ENCODE results near the gene KPTN.
A peak's percentile ranks its signal among the peaks of the same experiment; 100 is the strongest.

The KPTN gene

DNA sequence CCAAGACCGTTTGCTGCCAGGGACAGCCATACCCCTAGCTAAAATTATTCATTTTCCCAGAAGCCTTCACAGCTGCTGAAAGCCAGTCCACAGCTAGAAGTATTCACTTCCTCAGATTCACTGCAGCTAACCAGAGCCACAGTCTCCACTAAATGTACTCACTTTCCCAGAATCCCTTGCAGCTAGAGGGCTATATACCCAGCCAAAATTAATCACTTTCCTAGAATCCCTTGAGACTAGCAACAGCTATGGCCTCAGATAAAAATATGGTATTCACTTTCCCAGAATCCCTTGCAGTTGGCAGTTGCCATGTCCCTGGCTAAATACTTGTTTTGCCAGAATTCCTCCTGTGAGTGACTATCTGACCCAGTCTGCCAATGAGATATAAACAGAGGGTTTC, 50.9 kb downstream of the KPTN start:
- H3K36me3 ChIP-seq (replicated peaks), result no peaks in the 10 kb centered on the region
- in situ Hi-C loops (cut with HindIII; ENCODE audit: low pct_ligation_motif_present, low sequenced_read_pairs), result no loop called here
- no peak overlapping the region for H3K27ac ChIP-seq
- no peak overlapping the region for H3K4me3 ChIP-seq (ENCODE audit: low read depth, low read length)
- H3K27me3 ChIP-seq (replicated peaks), result no peaks in the 10 kb centered on the region
- DNase-seq, result no peak
- TF ChIP-seq, protein P1, sequence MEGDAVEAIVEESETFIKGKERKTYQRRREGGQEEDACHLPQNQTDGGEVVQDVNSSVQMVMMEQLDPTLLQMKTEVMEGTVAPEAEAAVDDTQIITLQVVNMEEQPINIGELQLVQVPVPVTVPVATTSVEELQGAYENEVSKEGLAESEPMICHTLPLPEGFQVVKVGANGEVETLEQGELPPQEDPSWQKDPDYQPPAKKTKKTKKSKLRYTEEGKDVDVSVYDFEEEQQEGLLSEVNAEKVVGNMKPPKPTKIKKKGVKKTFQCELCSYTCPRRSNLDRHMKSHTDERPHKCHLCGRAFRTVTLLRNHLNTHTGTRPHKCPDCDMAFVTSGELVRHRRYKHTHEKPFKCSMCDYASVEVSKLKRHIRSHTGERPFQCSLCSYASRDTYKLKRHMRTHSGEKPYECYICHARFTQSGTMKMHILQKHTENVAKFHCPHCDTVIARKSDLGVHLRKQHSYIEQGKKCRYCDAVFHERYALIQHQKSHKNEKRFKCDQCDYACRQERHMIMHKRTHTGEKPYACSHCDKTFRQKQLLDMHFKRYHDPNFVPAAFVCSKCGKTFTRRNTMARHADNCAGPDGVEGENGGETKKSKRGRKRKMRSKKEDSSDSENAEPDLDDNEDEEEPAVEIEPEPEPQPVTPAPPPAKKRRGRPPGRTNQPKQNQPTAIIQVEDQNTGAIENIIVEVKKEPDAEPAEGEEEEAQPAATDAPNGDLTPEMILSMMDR (IDR thresholded peaks at IDR 0.05; ENCODE audit: low read depth, low read length, missing control alignments), result no peak

DNA sequence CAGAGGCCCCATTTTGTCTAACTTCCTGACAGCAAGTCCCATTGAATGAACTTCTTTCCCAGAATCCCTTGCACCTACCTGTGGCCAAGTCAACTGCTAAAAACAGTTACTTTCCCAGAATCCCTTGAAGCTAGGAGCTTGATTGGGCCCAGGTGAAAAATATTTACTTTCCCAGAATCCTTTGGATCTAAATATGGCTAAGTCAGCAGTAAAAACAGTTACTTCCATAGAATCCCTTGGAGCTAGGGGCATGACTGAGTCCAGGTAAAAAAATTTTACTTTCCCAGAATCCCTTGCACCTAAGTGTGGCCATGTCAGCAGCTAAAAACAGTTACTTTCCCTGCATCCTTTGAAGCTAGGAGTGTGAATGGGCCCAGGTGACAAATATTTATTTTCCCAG, 51.5 kb downstream of the KPTN start:
- Histone ChIP-seq H3K36me3 (replicated peaks) (no peaks in the 10 kb centered on the region), H3K27ac (no peak overlapping the region), H3K4me3 (ENCODE audit: low read depth, low read length) (no peak overlapping the region), H3K27me3 (replicated peaks) (no peaks in the 10 kb centered on the region)
- DNase-seq, result no peak
- in situ Hi-C loops (cut with HindIII; ENCODE audit: low pct_ligation_motif_present, low sequenced_read_pairs), result no loop called here
- TF ChIP-seq, protein P1 (IDR thresholded peaks at IDR 0.05; ENCODE audit: low read depth, low read length, missing control alignments), result no peak

DNA sequence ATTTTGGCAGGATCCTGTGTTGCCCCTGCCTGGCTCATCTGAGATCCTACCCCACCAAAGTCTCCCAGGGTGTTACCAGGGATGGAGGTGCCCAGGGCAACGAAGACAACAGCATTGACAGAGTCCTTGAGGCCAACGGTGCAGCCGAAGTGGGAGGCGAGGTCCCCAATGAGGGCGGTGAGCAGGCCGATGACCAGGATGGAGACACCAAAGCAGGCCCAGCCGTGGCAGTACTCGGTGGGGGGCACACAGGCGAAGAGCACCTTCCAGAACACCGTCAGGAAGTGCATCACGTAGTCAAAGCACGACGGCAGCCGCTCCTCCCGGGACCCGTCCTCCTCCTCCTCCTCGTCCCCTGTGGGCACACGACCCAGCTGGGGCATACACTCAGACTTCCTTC, 51.9 kb downstream of the KPTN start:
- H3K36me3 ChIP-seq (replicated peaks), result no peaks in the 10 kb centered on the region
- no peak overlapping the region for H3K4me3 ChIP-seq (ENCODE audit: low read depth, low read length)
- H3K27me3 ChIP-seq (replicated peaks), result no peaks in the 10 kb centered on the region
- TF ChIP-seq, protein P1 (IDR thresholded peaks at IDR 0.05; ENCODE audit: low read depth, low read length, missing control alignments), result no peak
- in situ Hi-C loops (cut with HindIII; ENCODE audit: low pct_ligation_motif_present, low sequenced_read_pairs), result no loop called here
- H3K27ac ChIP-seq, result no peak overlapping the region
- DNase-seq, result no peak

DNA sequence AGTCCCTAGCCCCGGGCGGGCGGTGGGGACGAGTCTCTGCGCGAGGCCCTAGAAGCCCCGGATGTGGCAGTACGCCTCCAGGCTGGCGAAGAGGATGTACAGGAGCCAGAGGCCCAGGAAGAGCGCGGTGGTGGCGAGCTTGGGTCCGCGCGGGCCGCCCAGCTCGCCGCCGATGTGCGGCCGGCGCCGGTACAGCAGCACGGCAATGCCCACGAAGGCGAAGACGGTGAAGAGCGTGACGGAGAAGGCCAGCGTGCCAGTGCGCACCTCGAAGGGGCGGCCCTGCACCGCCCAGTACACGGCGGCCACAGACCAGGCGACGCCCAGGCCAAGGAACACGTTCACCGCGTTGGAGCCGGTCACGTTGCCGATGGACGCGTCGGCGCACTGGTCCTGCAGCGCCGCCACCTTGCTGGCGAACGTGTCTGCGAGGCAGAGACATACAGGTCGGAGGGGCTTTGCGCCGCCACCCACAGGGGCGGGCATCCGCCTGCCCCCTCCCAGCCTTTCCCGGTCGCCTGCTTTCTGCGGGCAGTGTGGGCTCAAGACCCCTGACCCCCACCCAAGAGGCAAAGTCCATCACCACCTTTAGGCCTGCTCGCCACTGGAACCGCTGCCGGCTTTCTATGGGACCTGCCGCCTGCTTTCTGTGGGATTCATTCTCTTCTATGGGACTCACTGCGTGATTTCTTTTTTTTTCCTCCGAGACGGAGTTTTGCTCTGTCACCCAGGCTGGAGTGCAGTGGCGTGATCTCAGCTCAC, 53.8 kb downstream of the KPTN start:
- DNase-seq, result no peak
- Histone ChIP-seq H3K4me3 (ENCODE audit: low read depth, low read length) (peak overlapping the region; percentile 27), H3K36me3 (replicated peaks) (no peaks in the 10 kb centered on the region), H3K27me3 (replicated peaks) (no peaks in the 10 kb centered on the region), H3K27ac (no peak overlapping the region)
- TF ChIP-seq, protein P1 (IDR thresholded peaks at IDR 0.05; ENCODE audit: low read depth, low read length, missing control alignments), result peak; percentile 31
- in situ Hi-C loops (cut with HindIII; ENCODE audit: low pct_ligation_motif_present, low sequenced_read_pairs), result no loop called here

DNA sequence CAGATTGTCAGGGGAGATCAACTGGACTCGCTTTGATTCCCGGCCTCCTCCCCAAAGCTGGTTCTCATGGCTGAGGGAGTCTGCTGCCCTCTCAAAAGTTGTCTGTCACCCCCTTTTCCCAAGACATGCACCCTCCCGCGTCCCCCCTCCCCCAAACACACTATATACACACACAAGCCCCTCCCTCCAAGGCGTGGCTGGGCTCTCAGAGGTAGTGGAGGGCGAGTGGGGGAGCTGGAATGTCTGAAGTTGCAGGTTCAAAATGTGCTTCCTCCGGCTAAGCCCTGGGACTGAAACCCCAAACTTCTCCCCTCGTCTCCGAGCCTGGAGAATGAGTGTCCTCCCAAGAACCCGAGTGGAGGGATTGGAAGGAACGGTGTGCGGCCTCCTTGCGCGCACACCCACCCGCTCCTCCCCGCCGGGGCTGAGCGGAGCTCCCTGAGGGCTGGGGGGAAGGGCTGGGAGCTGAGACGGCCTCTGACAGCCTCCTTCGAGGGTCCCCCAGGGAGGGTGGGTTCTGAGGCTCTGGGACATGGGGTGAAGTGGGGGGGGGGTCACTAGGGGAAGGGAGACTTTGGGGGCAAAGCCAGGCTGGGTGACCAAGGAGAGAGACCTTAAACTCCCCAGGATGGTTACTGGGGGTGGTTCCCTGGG, 54.8 kb downstream of the KPTN start:
- Histone ChIP-seq H3K4me3 (ENCODE audit: low read depth, low read length) (no peak overlapping the region), H3K27ac (no peak overlapping the region), H3K36me3 (replicated peaks) (no peaks in the 10 kb centered on the region), H3K27me3 (replicated peaks) (peaks cover 6% of the 10 kb centered on the region)
- in situ Hi-C loops (cut with HindIII; ENCODE audit: low pct_ligation_motif_present, low sequenced_read_pairs), result no loop called here
- TF ChIP-seq, protein P1 (IDR thresholded peaks at IDR 0.05; ENCODE audit: low read depth, low read length, missing control alignments), result no peak
- DNase-seq, result no peak
